Lung (tissue), 12 donors: ENCODE data around the gene TMCO2. TPM values are rescaled to one million over a fixed set of nuclear protein-coding genes. Genes with fewer than 3 reads are reported as not detected.

ENCODE experiments used
- ATAC-seq: fragments of 200-7000 bp; cut with Tn5 transposase; one replicate; pipeline ENCODE4 v1.9.1; 2020; ENCODE audit warnings: moderate number of reproducible peaks; ENCODE audit not compliant: insufficient read depth, low FRiP score
- DNase-seq, 3 donors: peaks; one replicate each; pipeline ENCODE4 v3.0.0-alpha.2; 2013 to 2017
- H3K27ac ChIP-seq, 2 donors: one replicate each; pipeline ENCODE4 v1.5.1; 2013; ENCODE audit warnings: mild to moderate bottlenecking in 2 of 2, moderate library complexity in 2 of 2, control low read depth in 1 of 2, inconsistent platforms in 1 of 2, low read depth in 1 of 2, low read length in 1 of 2
- H3K27me3 ChIP-seq, 3 donors: one replicate each; pipeline ENCODE4 v1.5.1; 2013; ENCODE audit warnings: low read length in 2 of 3; ENCODE audit not compliant: control insufficient read depth in 3 of 3, insufficient read depth in 3 of 3
- H3K36me3 ChIP-seq, 4 donors: one replicate each; pipeline ENCODE4 v1.5.1; 2013; ENCODE audit warnings: low read length in 4 of 4, mild to moderate bottlenecking in 1 of 4, moderate library complexity in 1 of 4; ENCODE audit not compliant: control insufficient read depth in 4 of 4, insufficient read depth in 4 of 4
- H3K4me1 ChIP-seq, 5 donors: one replicate each; pipeline ENCODE4 v1.5.1; 2013; ENCODE audit warnings: low read length in 5 of 5, mild to moderate bottlenecking in 2 of 5, moderate library complexity in 1 of 5; ENCODE audit not compliant: control insufficient read depth in 5 of 5, insufficient read depth in 5 of 5
- H3K4me3 ChIP-seq: one replicate; pipeline ENCODE4 v1.5.1; 2013; ENCODE audit warnings: mild to moderate bottlenecking, control low read depth, moderate library complexity
- H3K9ac ChIP-seq, 2 donors: one replicate each; pipeline ENCODE4 v1.5.1; 2013; ENCODE audit warnings: low read length in 2 of 2, control low read depth in 1 of 2; ENCODE audit not compliant: insufficient read depth in 1 of 2
- H3K9me3 ChIP-seq, 4 donors: one replicate each; pipeline ENCODE4 v1.5.1; 2013; ENCODE audit warnings: low read length in 3 of 4, mild to moderate bottlenecking in 1 of 4, moderate library complexity in 1 of 4; ENCODE audit not compliant: control insufficient read depth in 4 of 4, insufficient read depth in 3 of 4
- CTCF ChIP-seq: IDR thresholded peaks from 2 replicates; pipeline ENCODE4 v1.5.1; 2012; ENCODE audit warnings: mild to moderate bottlenecking; ENCODE audit errors: control extremely low read depth, extremely low read depth
- WGBS, 2 donors: extraction: QIAGEN DNeasy Blood & Tissue Kit; methylation state at CpG; one replicate each; pipeline ENCODE4 v1.1.7; 2013; 5-methylcytosine and 5-hydroxymethylcytosine counted together
- polyA plus RNA-seq, 2 donors: library from polyadenylated mRNA; stranded (reverse); fragments of 200-250 nt; gene quantifications; one replicate each; pipeline ENCODE4 v1.2.1, GENCODE V29; 2013
- total RNA-seq, 2 donors: library from RNA; depleted of rRNA in 1 of 2; stranded (reverse); fragments of >200 nt in 1 of 2; gene quantifications; one replicate each; pipeline ENCODE4 v1.2.1, GENCODE V29; 2014 to 2021
- donor health status: control.
- donor health status: control.
- donor health status: Bipolar disorder and iron deficiency.
- donor health status: healthy.
- donor health status: DM: yes; HTN: yes; CAD: no.

Gene TMCO2
- total and polyA plus RNA-seq, 4 donors, result not detected

DNA sequence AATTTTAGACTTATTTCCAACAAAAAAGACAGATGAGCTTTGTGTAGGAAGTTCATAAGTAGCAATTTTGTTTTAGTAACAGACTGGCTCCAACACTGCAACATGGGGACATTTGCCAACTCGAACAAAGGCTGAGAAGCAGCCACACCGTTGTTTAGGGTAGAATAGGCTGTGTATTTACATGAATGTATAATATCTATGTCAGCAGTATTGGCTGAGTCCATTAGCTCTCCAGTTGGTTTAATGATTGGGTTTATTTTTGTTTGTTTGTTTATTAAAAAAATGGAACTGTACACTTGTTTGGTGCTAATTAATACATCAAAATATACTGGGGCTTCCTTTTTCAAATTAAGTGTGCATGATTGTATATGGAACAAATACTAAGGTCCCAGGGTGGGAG lies 7.3 kb upstream of the TMCO2 start:
- Histone ChIP-seq H3K27ac (no peak overlapping the region), H3K9me3 (no peaks in the 10 kb centered on the region), H3K4me3 (no peak overlapping the region), H3K9ac (no peak overlapping the region), H3K4me1 (peaks cover 0 to 8% (median 0%) of the 10 kb centered on the region in 5 donors), H3K27me3 (no peaks in the 10 kb centered on the region), H3K36me3 (peaks cover 6 to 25% (median 19%) of the 10 kb centered on the region in 4 donors)
- WGBS, 2 donors, result 92 to 93% methylated on average over 2 of the region's 2 CpGs
- ATAC-seq (no peak), DNase-seq (no peak)
- TF ChIP-seq CTCF, result no peak

DNA sequence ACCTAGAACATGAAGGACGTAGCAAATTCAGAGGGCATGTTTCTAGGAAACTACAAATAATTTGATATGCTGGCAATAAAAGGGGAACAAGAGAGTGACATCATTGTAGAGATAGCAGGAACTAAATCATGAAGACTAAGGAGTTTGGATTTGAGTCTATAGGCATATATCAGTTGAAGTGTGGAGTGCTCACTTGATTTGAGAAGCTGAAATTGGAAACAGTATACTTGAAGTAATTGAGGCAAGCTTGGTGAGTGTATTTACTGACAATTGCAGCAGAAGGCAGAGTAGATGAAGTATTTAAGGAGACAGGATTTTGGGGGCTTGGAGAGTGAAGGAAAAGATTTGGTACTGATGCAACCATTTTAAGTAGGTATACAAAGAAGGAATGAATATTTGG lies 6.4 kb upstream of the TMCO2 start:
- Histone ChIP-seq H3K4me1 (peaks cover 0 to 8% (median 0%) of the 10 kb centered on the region in 5 donors), H3K27ac (no peak overlapping the region), H3K9me3 (no peaks in the 10 kb centered on the region), H3K27me3 (no peaks in the 10 kb centered on the region), H3K36me3 (peaks cover 6 to 24% (median 15%) of the 10 kb centered on the region in 4 donors), H3K4me3 (no peak overlapping the region), H3K9ac (no peak overlapping the region)
- no peak for ATAC-seq
- TF ChIP-seq CTCF, result no peak
- WGBS, 2 donors, result 58 to 73% methylated on average over 1 of the region's 1 CpG
- DNase-seq, result no peak

GRCh38 chr1:40243351-40243750 lies 4.4 kb upstream of the TMCO2 start:
- Histone ChIP-seq H3K27me3 (no peaks in the 10 kb centered on the region), H3K4me1 (peaks cover 0 to 8% (median 0%) of the 10 kb centered on the region in 5 donors), H3K9me3 (no peaks in the 10 kb centered on the region), H3K27ac (no peak overlapping the region), H3K36me3 (peaks cover 2 to 8% (median 4%) of the 10 kb centered on the region in 4 donors), H3K4me3 (no peak overlapping the region), H3K9ac (no peak overlapping the region)
- no peak for ATAC-seq
- 32 to 36% methylated on average over 2 of the region's 2 CpGs for WGBS, 2 donors
- DNase-seq, result peak in 1 of 3 donors; percentile 12
- no peak for TF ChIP-seq CTCF

DNA sequence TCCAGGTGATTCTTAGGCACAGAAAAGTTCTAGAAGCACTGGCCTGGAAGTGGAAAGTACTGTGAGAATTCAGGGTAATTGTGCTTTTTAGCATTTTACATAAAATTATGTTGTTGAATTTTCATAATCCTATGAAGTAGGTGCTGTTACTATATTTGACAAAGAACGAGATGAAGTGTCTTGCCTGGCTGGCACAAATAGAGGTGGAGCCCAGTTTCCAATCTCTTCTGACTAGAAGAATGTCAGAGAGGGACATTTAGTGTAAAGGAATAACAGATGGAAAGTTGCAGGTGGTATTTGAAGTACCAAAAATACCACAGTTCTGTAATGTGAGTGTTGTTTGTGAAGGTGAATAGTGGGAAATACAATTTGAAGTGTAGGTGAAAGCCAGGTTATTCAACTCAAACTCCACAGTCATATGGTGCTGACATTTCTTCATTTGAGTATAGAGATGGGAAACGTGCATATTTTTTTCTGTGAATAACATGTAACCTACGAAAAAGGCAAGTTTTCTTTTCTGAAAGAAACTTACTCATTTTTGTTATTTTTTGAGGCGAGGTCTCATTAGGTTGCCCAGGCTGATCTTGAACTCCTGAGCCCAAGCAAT lies 3.5 kb upstream of the TMCO2 start:
- WGBS, 2 donors, result 60 to 75% methylated on average over 4 of the region's 4 CpGs
- Histone ChIP-seq H3K4me3 (no peak overlapping the region), H3K36me3 (peaks cover 0 to 5% (median 0%) of the 10 kb centered on the region in 4 donors), H3K9ac (no peak overlapping the region), H3K27me3 (no peaks in the 10 kb centered on the region), H3K4me1 (peaks cover 0 to 8% (median 0%) of the 10 kb centered on the region in 5 donors), H3K27ac (no peak overlapping the region), H3K9me3 (no peaks in the 10 kb centered on the region)
- no peak for ATAC-seq
- TF ChIP-seq CTCF, result no peak
- DNase-seq, result peak in 1 of 3 donors; percentile 15
